HL-60 (cell line): ENCODE results near the gene IFFO2.

Source experiments
- DNase-seq, 2 experiments: peaks; one replicate each; pipeline ENCODE4 v3.0.0-alpha.2; 2010 to 2020; ENCODE audit warnings: low read depth in 1 of 2, low spot score in 1 of 2
- H3K27ac ChIP-seq: fragments of 250-450 bp; sonication (Bioruptor Pico); replicated peaks from 2 replicates; pipeline ENCODE4 v1.5.1; 2020; ENCODE audit warnings: mild to moderate bottlenecking, moderate library complexity
- H3K27me3 ChIP-seq: fragments of 250-450 bp; sonication (Bioruptor Pico); 2 replicates; pipeline ENCODE4 v1.5.1; 2021; ENCODE audit warnings: mild to moderate bottlenecking, moderate library complexity; ENCODE audit not compliant: insufficient read depth, poor library complexity, severe bottlenecking
- H3K4me3 ChIP-seq: replicated peaks from 2 replicates; pipeline ENCODE4 v1.5.1; 2011; ENCODE audit warnings: mild to moderate bottlenecking, control low read depth, low read length; ENCODE audit not compliant: insufficient read depth
- CTCF ChIP-seq: IDR thresholded peaks from one replicate; pipeline ENCODE4 v1.5.1; 2011; ENCODE audit warnings: low read length, control low read depth, inconsistent platforms; ENCODE audit not compliant: insufficient read depth
- GABPA ChIP-seq: IDR thresholded peaks from 2 replicates; pipeline ENCODE4 v1.6.1; 2012; ENCODE audit warnings: low read depth
- POLR2AphosphoS5 ChIP-seq: IDR thresholded peaks from 2 replicates; pipeline ENCODE4 v1.6.1; 2012; ENCODE audit warnings: low read depth
- SPI1 ChIP-seq: IDR thresholded peaks from 2 replicates; pipeline ENCODE4 v1.6.1; 2012; ENCODE audit warnings: low read depth, mild to moderate bottlenecking, borderline replicate concordance
- TF ChIP-seq, protein P1 (sequence below): IDR thresholded peaks from 2 replicates; pipeline ENCODE4 v1.6.1; 2012; ENCODE audit warnings: low read depth; ENCODE audit not compliant: insufficient replicate concordance

IFFO2 gene

GRCh38 chr1:18927654-18928272 lies 28.7 kb downstream of the IFFO2 start:
- Histone ChIP-seq H3K27me3 (no peaks in the 10 kb centered on the region), H3K4me3 (no peak overlapping the region), H3K27ac (peak overlapping the region; percentile 63)
- TF ChIP-seq SPI1 (no peak), POLR2AphosphoS5 (0 out of 2 replicates have a peak, but pooled peaks have one; percentile 41), CTCF (no peak)
- peak in 1 of 2 experiments; percentile 83 for DNase-seq

GRCh38 chr1:18927082-18927653 lies 29.3 kb downstream of the IFFO2 start:
- TF ChIP-seq SPI1 (no peak), GABPA (no peak), CTCF (no peak), POLR2AphosphoS5 (no peak)
- TF ChIP-seq, protein P1, sequence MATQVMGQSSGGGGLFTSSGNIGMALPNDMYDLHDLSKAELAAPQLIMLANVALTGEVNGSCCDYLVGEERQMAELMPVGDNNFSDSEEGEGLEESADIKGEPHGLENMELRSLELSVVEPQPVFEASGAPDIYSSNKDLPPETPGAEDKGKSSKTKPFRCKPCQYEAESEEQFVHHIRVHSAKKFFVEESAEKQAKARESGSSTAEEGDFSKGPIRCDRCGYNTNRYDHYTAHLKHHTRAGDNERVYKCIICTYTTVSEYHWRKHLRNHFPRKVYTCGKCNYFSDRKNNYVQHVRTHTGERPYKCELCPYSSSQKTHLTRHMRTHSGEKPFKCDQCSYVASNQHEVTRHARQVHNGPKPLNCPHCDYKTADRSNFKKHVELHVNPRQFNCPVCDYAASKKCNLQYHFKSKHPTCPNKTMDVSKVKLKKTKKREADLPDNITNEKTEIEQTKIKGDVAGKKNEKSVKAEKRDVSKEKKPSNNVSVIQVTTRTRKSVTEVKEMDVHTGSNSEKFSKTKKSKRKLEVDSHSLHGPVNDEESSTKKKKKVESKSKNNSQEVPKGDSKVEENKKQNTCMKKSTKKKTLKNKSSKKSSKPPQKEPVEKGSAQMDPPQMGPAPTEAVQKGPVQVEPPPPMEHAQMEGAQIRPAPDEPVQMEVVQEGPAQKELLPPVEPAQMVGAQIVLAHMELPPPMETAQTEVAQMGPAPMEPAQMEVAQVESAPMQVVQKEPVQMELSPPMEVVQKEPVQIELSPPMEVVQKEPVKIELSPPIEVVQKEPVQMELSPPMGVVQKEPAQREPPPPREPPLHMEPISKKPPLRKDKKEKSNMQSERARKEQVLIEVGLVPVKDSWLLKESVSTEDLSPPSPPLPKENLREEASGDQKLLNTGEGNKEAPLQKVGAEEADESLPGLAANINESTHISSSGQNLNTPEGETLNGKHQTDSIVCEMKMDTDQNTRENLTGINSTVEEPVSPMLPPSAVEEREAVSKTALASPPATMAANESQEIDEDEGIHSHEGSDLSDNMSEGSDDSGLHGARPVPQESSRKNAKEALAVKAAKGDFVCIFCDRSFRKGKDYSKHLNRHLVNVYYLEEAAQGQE: no peak

DNA sequence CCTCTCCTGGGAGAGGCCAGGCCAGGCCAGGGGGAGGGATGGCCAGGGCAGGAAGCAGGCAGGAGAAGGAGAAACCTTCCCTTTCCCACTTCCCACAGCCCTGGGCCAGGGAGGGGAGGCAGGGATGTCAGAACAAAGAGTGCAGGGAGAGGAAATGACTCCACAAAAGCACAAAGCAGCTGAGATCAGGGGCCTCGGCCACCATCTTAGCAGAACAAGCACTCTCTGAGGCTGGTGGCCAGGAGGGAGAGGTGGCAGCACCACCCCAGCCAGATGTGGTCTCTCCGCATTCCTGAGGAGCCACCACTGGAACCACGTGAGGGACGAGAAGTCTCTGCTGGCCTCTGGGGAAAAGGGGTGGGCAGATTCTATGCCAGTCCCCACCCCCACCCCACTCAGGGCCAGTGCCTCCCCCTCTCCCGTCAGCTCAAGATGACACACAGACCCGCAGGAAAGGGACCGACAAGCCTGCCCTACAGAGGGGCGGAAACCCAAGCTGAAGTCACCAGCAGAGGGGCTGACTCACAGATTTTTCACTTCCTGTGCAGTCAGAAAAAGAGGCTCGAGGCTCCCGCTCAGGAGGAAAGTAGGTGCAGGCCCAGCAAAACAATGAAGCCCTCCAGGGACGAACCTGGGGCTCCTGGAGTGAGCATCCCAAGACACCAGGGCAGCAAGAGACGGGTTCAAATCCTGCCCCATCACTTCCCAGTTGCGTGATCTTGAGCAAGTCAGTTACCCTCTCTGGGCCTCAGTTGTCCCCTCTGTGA lies 30.0 kb downstream of the IFFO2 start:
- Histone ChIP-seq H3K27ac (peak overlapping the region; percentile 63), H3K27me3 (no peaks in the 10 kb centered on the region), H3K4me3 (no peak overlapping the region)
- peak; percentile 71 to 76 for DNase-seq
- TF ChIP-seq GABPA (peak; percentile 58), SPI1 (peak; percentile 59; the same call in 1 of the 2 replicates), CTCF (no peak)

More at GRCh38 chr1:18927082-18927653, 29.3 kb downstream of the IFFO2 start:
- Histone ChIP-seq H3K27me3 (no peaks in the 10 kb centered on the region), H3K27ac (peak overlapping the region; percentile 63), H3K4me3 (no peak overlapping the region)
- DNase-seq: no peak

GRCh38 chr1:18925279-18925678 lies 31.2 kb downstream of the IFFO2 start:
- no peak for DNase-seq
- no peak for TF ChIP-seq GABPA
- TF ChIP-seq POLR2AphosphoS5: no peak
- no peak for TF ChIP-seq SPI1
- TF ChIP-seq CTCF: no peak
- TF ChIP-seq, protein P1: no peak
- no peaks in the 10 kb centered on the region for H3K27me3 ChIP-seq
- no peak overlapping the region for H3K4me3 ChIP-seq
- H3K27ac ChIP-seq: no peak overlapping the region
